ENCODE data around the gene PCID2.
"Not testable (repeated sequence)": the region's sequence is repeated elsewhere in the genome, so short reads cannot be mapped to it uniquely, and the experiment has no call there.

Gene PCID2

GRCh38 chr13:113208421-113209335, at the start of gene PCID2:
Gene PCID2 (minus strand): TSS chr13:113208669. CDS start chr13:113208634, 35 bp downstream.
- no peak for FAIRE-seq

- not testable (repeated sequence) for FAIRE-seq
Observed at GRCh38 chr13:113257908-113258307, 49.4 kb upstream of the PCID2 start.

- no peak for FAIRE-seq
Observed at GRCh38 chr13:113252516-113253095, 44.1 kb upstream of the PCID2 start.

- FAIRE-seq: no peak
Observed at GRCh38 chr13:113245849-113246796, 37.7 kb upstream of the PCID2 start.

- FAIRE-seq: no peak
Observed at GRCh38 chr13:113243847-113244246, 35.4 kb upstream of the PCID2 start.

- not testable (repeated sequence) for FAIRE-seq
Observed at GRCh38 chr13:113241623-113242022, 33.2 kb upstream of the PCID2 start.

GRCh38 chr13:113239986-113240385, 31.5 kb upstream of the PCID2 start:
- no peak for FAIRE-seq

- FAIRE-seq: no peak
Observed at GRCh38 chr13:113239357-113239756, 30.9 kb upstream of the PCID2 start.

- FAIRE-seq: peak; percentile 62
Observed at GRCh38 chr13:113238536-113238935, 30.1 kb upstream of the PCID2 start.

GRCh38 chr13:113233101-113233500, 24.6 kb upstream of the PCID2 start:
- no peak for FAIRE-seq

GRCh38 chr13:113232208-113233003, 23.9 kb upstream of the PCID2 start:
- FAIRE-seq: no peak

- no peak for FAIRE-seq
Observed at GRCh38 chr13:113231306-113232207, 23.1 kb upstream of the PCID2 start.

- FAIRE-seq: no peak
Observed at GRCh38 chr13:113229791-113230190, 21.3 kb upstream of the PCID2 start.

GRCh38 chr13:113229161-113229560, 20.7 kb upstream of the PCID2 start:
- no peak for FAIRE-seq

GRCh38 chr13:113226873-113227450, 18.5 kb upstream of the PCID2 start:
- FAIRE-seq: no peak

- no peak for FAIRE-seq
Observed at GRCh38 chr13:113225515-113225914, 17.0 kb upstream of the PCID2 start.

GRCh38 chr13:113224486-113224885, 16.0 kb upstream of the PCID2 start:
- FAIRE-seq: no peak

GRCh38 chr13:113223070-113223469, 14.6 kb upstream of the PCID2 start:
- no peak for FAIRE-seq

GRCh38 chr13:113220877-113221276, 12.4 kb upstream of the PCID2 start:
- no peak for FAIRE-seq

GRCh38 chr13:113220141-113220598, 11.7 kb upstream of the PCID2 start:
- FAIRE-seq: no peak
